K562 (cell line): ENCODE data around the gene PLOD1. TPM values are rescaled to one million over a fixed set of nuclear protein-coding genes. Genes with fewer than 3 reads are reported as not detected.

ENCODE experiments used
- CBX8 ChIP-seq: fragments of 200-600 bp; sonication (generic); IDR thresholded peaks from 2 replicates; pipeline ENCODE4 v1.6.1; 2012; ENCODE audit warnings: borderline replicate concordance, mixed run types, low read depth, mild to moderate bottlenecking, moderate library complexity, mixed read lengths, low read length, control low read depth, inconsistent platforms; ENCODE audit not compliant: poor library complexity, severe bottlenecking; ENCODE audit errors: extremely low read depth
- CEBPB ChIP-seq: fragments of 450-650 bp; IDR thresholded peaks from 2 replicates; pipeline ENCODE4 v1.6.1; 2016; ENCODE audit warnings: missing genetic modification characterization, missing compliant biosample characterization
- CHD1 ChIP-seq: fragments of 200-600 bp; sonication (generic); IDR thresholded peaks from one replicate; pipeline ENCODE4 v1.6.1; 2012; ENCODE audit warnings: mild to moderate bottlenecking, moderate library complexity, low read length, inconsistent platforms
- FOXM1 ChIP-seq, 2 experiments: fragments of 450-650 bp in 1 of 2; sonication (generic) in 1 of 2; formaldehyde crosslinking in 1 of 2; IDR thresholded peaks; 2 replicates each; pipeline versions ENCODE4 v1.6.1 to v1.9.0; 2017 to 2022; ENCODE audit warnings: low read depth in 2 of 2, mild to moderate bottlenecking in 2 of 2, missing genetic modification reagents in 1 of 2, moderate library complexity in 1 of 2
- JUN ChIP-seq, 2 experiments: sonication (generic) in 1 of 2; formaldehyde crosslinking in 1 of 2; IDR thresholded peaks; 2 replicates each; pipeline versions ENCODE4 v1.6.1 to v1.8.0; 2012 to 2022; ENCODE audit warnings: borderline replicate concordance in 2 of 2, mild to moderate bottlenecking in 2 of 2, improper control_type of control experiment in 1 of 2, low read depth in 1 of 2, low read length in 1 of 2, missing genetic modification reagents in 1 of 2
- JUND ChIP-seq, 2 experiments: IDR thresholded peaks; 2 replicates in 1 of 2; 3 replicates in 1 of 2; pipeline ENCODE4 v1.6.1; 2011; ENCODE audit warnings: borderline replicate concordance in 2 of 2, low read depth in 2 of 2, low read length in 2 of 2, improper control_type of control experiment in 1 of 2, missing biosample characterization in 1 of 2, missing genetic modification characterization in 1 of 2, missing genetic modification reagents in 1 of 2
- NFXL1 ChIP-seq: fragments of 450-650 bp; formaldehyde crosslinking; IDR thresholded peaks from 2 replicates; pipeline ENCODE4 v1.4.0; 2021; ENCODE audit warnings: mild to moderate bottlenecking
- PPARD ChIP-seq: fragments of 250-450 bp; sonication (Bioruptor Pico); IDR thresholded peaks from 2 replicates; pipeline ENCODE4 v1.8.0; 2022; ENCODE audit warnings: inconsistent platforms, mild to moderate bottlenecking, moderate library complexity
- RFX1 ChIP-seq: fragments of 450-650 bp; IDR thresholded peaks from 2 replicates; pipeline ENCODE4 v1.6.1; 2016; ENCODE audit warnings: mild to moderate bottlenecking, moderate library complexity
- SMAD2 ChIP-seq: fragments of 150-350 bp; IDR thresholded peaks from 2 replicates; pipeline ENCODE4 v1.6.1; 2014; ENCODE audit warnings: low read depth, mild to moderate bottlenecking, low read length
- WHSC1 ChIP-seq: IDR thresholded peaks from one replicate; pipeline ENCODE4 v1.6.1; 2012; ENCODE audit warnings: low read length, control low read depth, inconsistent platforms
- ZFPM2 ChIP-seq: fragments of 250-450 bp; sonication (Bioruptor Pico); IDR thresholded peaks from 2 replicates; pipeline ENCODE4 v1.5.1; 2022; ENCODE audit warnings: mild to moderate bottlenecking
- ZKSCAN3 ChIP-seq: fragments of 250-450 bp; sonication (Bioruptor Pico); IDR thresholded peaks from 2 replicates; pipeline ENCODE4 v1.4.0; 2020
- ZNF764 ChIP-seq: fragments of 250-450 bp; sonication (Bioruptor Pico); IDR thresholded peaks from 2 replicates; pipeline ENCODE4 v1.4.0; 2020; ENCODE audit warnings: low read depth, mild to moderate bottlenecking, moderate library complexity
- polyA plus RNA-seq, 8 experiments: library from polyadenylated mRNA; depleted of rRNA in 4 of 8; stranded (reverse) in 5 of 8; unstranded in 3 of 8; fragments of >200 nt; fragmentation: Nextera tagmentation in 2 of 8; fragmentation: Illumina TruSeq in 1 of 8; extraction: Ambion mirVana in 2 of 8; extraction: Trizol in 1 of 8; gene quantifications; 2 replicates each; pipeline versions ENCODE4 v1.2.1 to v1.2.3, GENCODE V29; 2011 to 2014; ENCODE audit warnings: inconsistent platforms in 1 of 8, missing spikeins in 1 of 8
- total RNA-seq, 7 experiments: library from RNA; depleted of rRNA in 6 of 7; stranded (reverse); fragments of >200 nt in 6 of 7; fragmentation: Illumina TruSeq in 2 of 7; extraction: Trizol in 2 of 7; gene quantifications; 2 replicates each; pipeline versions ENCODE4 v1.2.1 to v1.2.3, GENCODE V29; 2011 to 2021; ENCODE audit warnings: low replicate concordance in 1 of 7
- TF ChIP-seq, protein P1 (sequence below): fragments of 250-450 bp; sonication (Bioruptor Pico); IDR thresholded peaks from 2 replicates; pipeline ENCODE4 v1.5.0; 2021; ENCODE audit warnings: mild to moderate bottlenecking, moderate library complexity
- TF ChIP-seq, protein P2 (sequence below), 2 experiments: IDR thresholded peaks; 2 replicates each; pipeline ENCODE4 v1.6.1; 2012; ENCODE audit warnings: improper control_type of control experiment in 2 of 2, low read depth in 2 of 2, low read length in 2 of 2, borderline replicate concordance in 1 of 2
- TF ChIP-seq, protein P3 (sequence below): sonication (generic); formaldehyde crosslinking; IDR thresholded peaks from 2 replicates; pipeline ENCODE4 v1.9.0; 2022; ENCODE audit warnings: mild to moderate bottlenecking, missing genetic modification reagents
- TF ChIP-seq, protein P4 (sequence below): fragments of 250-450 bp; sonication (Bioruptor Pico); IDR thresholded peaks from 2 replicates; pipeline ENCODE4 v1.4.0; 2020; ENCODE audit warnings: borderline replicate concordance

The PLOD1 gene
- total and polyA plus RNA-seq, 9 of the 15 experiments (the other 6 are each of a cell fraction or from before 2014, with no cell fraction given): 16.6 to 90.8 (median 52.7) TPM

DNA sequence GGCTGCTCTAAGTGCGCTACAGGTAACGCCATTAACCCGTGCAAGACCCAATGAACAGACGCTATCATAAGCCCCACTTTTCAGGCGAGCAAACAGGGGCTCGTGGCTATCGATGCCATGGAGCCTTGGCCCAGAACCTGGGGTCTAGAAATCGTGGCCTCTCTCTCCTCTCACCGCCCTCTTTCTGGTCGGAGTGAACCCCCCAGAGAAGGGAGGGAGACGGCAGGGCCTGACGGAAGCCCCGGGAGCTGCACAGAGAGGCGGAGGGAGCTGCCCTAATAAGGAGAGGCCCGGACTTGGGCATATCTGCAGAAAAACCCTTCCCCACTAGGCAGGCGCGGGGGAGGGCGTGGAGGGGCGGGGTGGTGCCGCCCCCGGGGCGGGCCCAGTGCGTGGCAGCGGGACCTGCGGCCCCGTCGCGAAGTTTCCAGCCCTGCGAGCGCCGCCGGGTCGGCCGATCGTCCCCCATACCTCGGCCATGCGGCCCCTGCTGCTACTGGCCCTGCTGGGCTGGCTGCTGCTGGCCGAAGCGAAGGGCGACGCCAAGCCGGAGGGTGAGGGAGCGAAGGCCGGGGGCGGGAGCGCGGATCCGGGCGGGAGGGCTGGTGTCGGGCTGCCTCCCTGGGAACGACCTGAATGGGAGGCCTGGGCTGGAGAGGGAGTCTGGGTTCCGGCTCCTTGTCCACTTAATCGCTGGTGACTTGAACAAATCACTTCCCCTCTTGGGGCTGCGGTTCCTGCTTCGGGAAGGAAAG lies at the start of gene PLOD1 (continued):
- TF ChIP-seq SMAD2 (no peak), CEBPB (tag) (no peak), WHSC1 (no peak), ZNF764 (no peak), CHD1 (peak; percentile 72), JUND (IDR thresholded peaks at IDR 0.05; ENCODE audit: borderline replicate concordance, low read depth, low read length) (peak; percentile 15), JUND (tag; IDR thresholded peaks at IDR 0.05; ENCODE audit: borderline replicate concordance, low read depth, low read length) (no peak), RFX1 (no peak), JUN (IDR thresholded peaks at IDR 0.05; ENCODE audit: borderline replicate concordance, low read depth, low read length) (no peak), JUN (CRISPR knock-in tag; IDR thresholded peaks at IDR 0.05; ENCODE audit: borderline replicate concordance) (no peak), NFXL1 (CRISPR knock-in tag) (no peak), FOXM1 (IDR thresholded peaks at IDR 0.05; ENCODE audit: low read depth) (peak; percentile 37; the same call in 1 of the 2 replicates), FOXM1 (CRISPR knock-in tag; IDR thresholded peaks at IDR 0.05; ENCODE audit: low read depth) (0 out of 2 replicates have a peak, but pooled peaks have one; percentile 45), PPARD (no peak), CBX8 (no peak), ZFPM2 (no peak), ZKSCAN3 (CRISPR knock-in tag) (no peak)
- TF ChIP-seq, protein P1, sequence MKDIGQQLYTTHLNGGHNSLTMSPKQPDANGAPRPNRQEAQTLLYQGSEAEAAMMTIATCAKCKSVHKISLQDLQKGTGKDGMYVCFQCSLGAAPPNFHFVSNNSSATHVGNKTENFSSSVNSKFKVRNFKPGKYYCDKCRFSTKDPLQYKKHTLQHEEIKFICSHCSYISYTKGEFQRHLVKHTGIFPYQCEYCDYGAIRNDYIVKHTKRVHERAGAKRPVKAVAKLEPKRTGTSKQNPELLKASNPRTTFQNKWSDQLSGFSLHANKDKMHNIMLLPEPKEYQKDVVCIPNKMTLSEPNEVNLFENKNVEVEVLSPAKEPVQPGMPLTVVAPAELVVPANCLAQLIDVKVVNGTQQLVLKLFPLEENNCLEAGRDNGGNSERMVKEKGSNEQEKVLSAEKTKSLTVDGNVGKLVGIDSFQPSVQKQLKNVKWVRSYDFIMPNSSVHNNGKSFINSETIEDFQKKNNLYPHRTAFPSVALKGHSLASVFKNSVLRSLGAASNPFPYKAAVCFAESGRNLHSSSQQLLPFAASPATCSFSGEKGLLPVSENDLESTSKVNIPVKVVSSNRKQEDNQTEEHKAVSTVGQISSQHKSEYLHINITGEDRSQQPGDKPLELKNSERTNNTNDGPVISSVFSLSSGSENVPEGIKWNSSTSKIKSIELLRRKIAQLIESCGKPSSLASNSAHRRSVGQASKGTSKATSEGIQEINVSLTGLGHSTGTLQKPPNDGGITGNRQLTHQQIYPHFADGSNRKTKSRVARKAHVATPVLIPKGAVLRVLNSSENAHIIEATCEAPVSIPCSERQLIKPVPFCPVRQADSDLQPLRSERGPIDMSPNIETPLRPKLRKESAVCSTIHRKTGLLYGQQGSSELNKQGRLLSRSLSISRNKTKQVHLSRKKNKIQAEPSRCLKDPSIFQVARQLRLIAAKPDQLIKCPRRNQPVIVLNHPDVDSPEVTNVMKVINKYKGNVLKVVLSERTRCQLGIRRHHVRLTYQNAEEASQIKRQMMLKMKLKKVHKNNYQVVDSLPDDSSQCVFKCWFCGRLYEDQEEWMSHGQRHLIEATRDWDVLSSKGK (CRISPR knock-in tag): no peak
- TF ChIP-seq, protein P2, sequence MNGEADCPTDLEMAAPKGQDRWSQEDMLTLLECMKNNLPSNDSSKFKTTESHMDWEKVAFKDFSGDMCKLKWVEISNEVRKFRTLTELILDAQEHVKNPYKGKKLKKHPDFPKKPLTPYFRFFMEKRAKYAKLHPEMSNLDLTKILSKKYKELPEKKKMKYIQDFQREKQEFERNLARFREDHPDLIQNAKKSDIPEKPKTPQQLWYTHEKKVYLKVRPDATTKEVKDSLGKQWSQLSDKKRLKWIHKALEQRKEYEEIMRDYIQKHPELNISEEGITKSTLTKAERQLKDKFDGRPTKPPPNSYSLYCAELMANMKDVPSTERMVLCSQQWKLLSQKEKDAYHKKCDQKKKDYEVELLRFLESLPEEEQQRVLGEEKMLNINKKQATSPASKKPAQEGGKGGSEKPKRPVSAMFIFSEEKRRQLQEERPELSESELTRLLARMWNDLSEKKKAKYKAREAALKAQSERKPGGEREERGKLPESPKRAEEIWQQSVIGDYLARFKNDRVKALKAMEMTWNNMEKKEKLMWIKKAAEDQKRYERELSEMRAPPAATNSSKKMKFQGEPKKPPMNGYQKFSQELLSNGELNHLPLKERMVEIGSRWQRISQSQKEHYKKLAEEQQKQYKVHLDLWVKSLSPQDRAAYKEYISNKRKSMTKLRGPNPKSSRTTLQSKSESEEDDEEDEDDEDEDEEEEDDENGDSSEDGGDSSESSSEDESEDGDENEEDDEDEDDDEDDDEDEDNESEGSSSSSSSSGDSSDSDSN (IDR thresholded peaks at IDR 0.05; ENCODE audit: borderline replicate concordance in 1 of 2, low read depth in 2 of 2, low read length in 2 of 2): peak; percentile 93 to 98
- TF ChIP-seq, protein P3, sequence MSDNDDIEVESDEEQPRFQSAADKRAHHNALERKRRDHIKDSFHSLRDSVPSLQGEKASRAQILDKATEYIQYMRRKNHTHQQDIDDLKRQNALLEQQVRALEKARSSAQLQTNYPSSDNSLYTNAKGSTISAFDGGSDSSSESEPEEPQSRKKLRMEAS: peak; percentile 80
- TF ChIP-seq, protein P4, sequence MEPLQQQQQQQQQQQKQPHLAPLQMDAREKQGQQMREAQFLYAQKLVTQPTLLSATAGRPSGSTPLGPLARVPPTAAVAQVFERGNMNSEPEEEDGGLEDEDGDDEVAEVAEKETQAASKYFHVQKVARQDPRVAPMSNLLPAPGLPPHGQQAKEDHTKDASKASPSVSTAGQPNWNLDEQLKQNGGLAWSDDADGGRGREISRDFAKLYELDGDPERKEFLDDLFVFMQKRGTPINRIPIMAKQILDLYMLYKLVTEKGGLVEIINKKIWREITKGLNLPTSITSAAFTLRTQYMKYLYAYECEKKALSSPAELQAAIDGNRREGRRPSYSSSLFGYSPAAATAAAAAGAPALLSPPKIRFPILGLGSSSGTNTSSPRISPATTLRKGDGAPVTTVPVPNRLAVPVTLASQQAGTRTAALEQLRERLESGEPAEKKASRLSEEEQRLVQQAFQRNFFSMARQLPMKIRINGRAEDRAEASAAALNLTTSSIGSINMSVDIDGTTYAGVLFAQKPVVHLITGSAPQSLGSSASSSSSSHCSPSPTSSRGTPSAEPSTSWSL (CRISPR knock-in tag): no peak
